Activated CD8-positive, alpha-beta memory T cell treated with anti-CD3 and anti-CD28 coated beads, Interleukin-2, amount 10 ng/mL, durations not matched to agents 7 days and 5 days (primary cell): ENCODE results near the gene AQP12B. TPM values are rescaled to one million over a fixed set of nuclear protein-coding genes. Genes with fewer than 3 reads are reported as not detected.
A peak's percentile ranks its signal among the peaks of the same experiment; 100 is the strongest.
"Not testable (repeated sequence)": the region's sequence is repeated elsewhere in the genome, so short reads cannot be mapped to it uniquely, and the experiment has no call there.

Source experiments
- ATAC-seq: fragments of 150-1000 bp; cut with Tn5 transposase; one replicate; pipeline ENCODE4 v1.10.0; 2021; ENCODE audit warnings: moderate library complexity
- CTCF ChIA-PET: fragments of 350-600 bp; sonication (Branson Sonifier 250); formaldehyde crosslinking; loops from one replicate; lab custom pipeline; 2021; ENCODE audit warnings: antibody characterized with exemption; lab: Charles Lee
- DNase-seq: peaks from one replicate; pipeline ENCODE4 v3.0.0-alpha.2; 2020
- H3K27ac Mint-ChIP-seq: one replicate; pipeline ENCODE4 v1.8.0; 2021; ENCODE audit warnings: mild to moderate bottlenecking, mixed read lengths
- H3K27me3 Mint-ChIP-seq: one replicate; pipeline ENCODE4 v1.8.0; 2021; ENCODE audit warnings: mixed read lengths
- H3K36me3 Mint-ChIP-seq: one replicate; pipeline ENCODE4 v1.8.0; 2021; ENCODE audit warnings: mild to moderate bottlenecking, mixed read lengths
- H3K4me1 Mint-ChIP-seq: one replicate; pipeline ENCODE4 v1.8.0; 2021; ENCODE audit warnings: mixed read lengths
- H3K4me3 Mint-ChIP-seq: one replicate; pipeline ENCODE4 v1.8.0; 2021; ENCODE audit warnings: mild to moderate bottlenecking, moderate library complexity, mixed read lengths
- H3K9me3 Mint-ChIP-seq: one replicate; pipeline ENCODE4 v1.8.0; 2022; ENCODE audit warnings: low read depth, mixed read lengths
- total RNA-seq, 2 experiments: library from RNA; stranded (reverse); gene quantifications; one replicate each; pipeline ENCODE4 v1.2.3, GENCODE V29; 2021

AQP12B gene
- total RNA-seq, 2 experiments from 2014 or later: not detected

DNA sequence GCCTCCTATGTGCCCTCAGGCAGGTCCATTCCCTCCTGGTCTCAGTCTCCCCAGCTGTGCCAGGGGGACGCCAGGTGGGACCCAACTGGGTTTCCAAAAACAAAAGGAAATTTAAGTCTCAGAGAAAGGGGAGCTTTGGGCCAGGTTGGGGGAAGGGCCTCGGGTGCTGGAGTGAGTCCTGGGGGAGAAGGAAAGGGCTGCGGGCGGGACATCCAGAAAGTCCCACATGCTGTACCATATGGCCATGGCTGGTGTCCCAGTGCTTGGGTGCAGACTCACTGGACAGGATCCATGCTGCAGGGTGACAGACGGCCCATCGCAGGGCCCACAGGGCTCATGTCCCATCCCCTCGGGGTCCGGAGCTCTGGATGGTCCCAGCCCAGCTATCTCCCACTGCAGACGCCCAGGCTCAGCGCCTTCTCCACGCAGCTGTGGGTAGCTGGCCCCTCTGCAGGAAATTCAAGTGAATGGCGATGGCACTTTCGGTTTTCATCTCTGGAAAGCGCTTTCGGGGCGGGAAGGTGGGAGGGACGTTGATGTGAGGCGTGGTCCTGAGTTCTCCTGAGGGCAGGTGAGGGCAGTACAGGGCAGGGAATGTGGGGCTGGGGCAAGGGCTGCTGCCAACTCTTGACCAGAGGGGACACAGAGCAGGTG is 7.9 kb upstream of the AQP12B start:
- peaks cover 14% of the 10 kb centered on the region for H3K4me1 Mint-ChIP-seq
- H3K4me3 Mint-ChIP-seq, DNase-seq, H3K27me3 Mint-ChIP-seq, H3K36me3 Mint-ChIP-seq, H3K9me3 Mint-ChIP-seq, H3K27ac Mint-ChIP-seq, CTCF ChIA-PET: not testable (repeated sequence)
- ATAC-seq: peak; percentile 68

DNA sequence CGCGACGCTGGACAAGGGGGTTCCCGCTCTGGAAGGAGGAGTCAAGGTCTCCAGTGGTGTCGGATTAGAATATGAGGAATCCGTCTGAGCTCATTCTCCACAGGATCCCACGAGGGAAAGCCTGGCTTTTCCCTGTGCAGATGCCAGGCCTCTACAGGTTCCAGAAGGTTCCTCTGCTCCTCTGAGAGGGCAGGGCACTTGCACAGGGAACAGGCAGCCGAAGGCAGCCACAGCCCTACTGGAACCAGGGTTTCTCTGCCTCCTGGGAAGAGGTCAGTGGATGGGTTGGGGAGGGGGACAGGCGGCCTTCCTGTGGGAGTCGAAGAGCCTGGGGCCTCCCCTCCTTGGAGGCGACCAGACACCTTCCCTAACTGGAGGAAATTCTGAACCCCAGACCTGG is 7.3 kb upstream of the AQP12B start:
- no peak overlapping the region for H3K4me3 Mint-ChIP-seq
- no peaks in the 10 kb centered on the region for H3K27me3 Mint-ChIP-seq
- H3K36me3 Mint-ChIP-seq: no peaks in the 10 kb centered on the region
- DNase-seq (no peak), ATAC-seq (no peak)
- H3K4me1 Mint-ChIP-seq: peaks cover 14% of the 10 kb centered on the region
- CTCF ChIA-PET: no interaction called here
- H3K27ac Mint-ChIP-seq: no peak overlapping the region
- H3K9me3 Mint-ChIP-seq: no peaks in the 10 kb centered on the region

DNA sequence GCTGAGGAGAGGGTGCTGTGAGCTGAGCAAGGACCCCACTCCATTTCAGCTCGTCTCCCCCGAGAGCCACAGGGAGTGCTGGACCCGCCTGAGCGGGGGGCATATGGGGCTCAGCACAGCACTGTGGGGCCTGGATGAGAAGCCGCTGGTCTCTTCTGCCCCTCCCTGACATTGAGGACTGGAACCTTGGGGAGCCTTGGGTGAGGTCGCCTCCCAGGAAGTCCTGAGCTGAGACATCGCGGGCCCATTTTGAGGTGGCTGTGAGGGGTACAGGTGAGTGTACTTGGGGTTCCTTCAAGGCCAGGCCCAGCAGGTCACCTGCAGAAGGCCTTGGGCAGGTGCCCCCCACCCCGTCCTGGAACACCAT is 5.9 kb upstream of the AQP12B start:
- H3K9me3 Mint-ChIP-seq: no peaks in the 10 kb centered on the region
- ATAC-seq: no peak
- H3K4me3 Mint-ChIP-seq: no peak overlapping the region
- H3K27ac Mint-ChIP-seq: no peak overlapping the region
- DNase-seq: no peak
- no peaks in the 10 kb centered on the region for H3K27me3 Mint-ChIP-seq
- no peaks in the 10 kb centered on the region for H3K36me3 Mint-ChIP-seq
- peaks cover 20% of the 10 kb centered on the region for H3K4me1 Mint-ChIP-seq
- CTCF ChIA-PET: interaction anchor here (0.7 kb wide), 1 partner anchor 123 kb away, joined by 3 read pairs; no protein-coding TSS in a partner anchor

DNA sequence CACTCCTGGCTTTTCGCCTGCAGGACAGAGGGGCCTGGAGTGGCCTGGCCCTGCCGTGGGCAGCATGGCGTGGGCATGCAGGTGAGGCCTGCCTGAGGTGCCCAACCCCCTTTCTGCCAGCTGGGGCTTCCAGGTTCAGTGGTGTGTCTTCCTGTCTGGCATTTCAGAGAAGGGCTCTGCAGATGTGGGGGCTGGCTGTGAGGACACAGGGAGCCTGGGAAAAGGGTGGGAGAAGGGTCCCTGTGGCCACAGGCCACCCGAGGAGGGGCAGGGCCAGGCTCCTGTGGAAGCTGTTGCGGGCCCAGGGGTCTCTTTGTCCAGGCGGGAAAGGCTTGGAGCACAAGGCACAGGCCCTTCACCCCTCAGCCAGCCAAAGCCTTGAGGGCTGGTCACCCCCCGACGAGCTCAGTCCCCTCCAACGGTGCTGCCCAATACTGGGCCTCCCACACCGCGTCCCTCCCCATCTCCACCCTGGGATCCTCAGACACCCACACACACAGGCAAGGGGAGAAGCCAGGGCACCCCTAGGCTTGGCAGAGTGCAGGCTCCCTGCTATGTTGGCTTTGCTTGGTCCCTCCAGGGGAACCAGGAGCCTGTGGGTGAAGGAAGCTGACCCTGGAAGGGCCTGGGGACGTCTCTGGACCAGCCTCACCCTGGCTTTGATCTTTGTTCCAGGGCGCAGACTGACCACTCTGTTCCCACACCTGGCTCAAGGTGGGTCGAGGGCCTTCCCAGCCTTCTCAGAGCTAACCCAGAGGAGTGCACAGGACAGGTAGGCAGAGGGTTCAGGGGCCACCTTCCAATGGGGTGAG is 5.3 kb upstream of the AQP12B start:
- CTCF ChIA-PET: interaction anchor here (0.7 to 1.1 kb wide), 2 partner anchors 122 to 174 kb away, joined by 3 read pairs; no protein-coding TSS in a partner anchor
- no peaks in the 10 kb centered on the region for H3K27me3 Mint-ChIP-seq
- no peaks in the 10 kb centered on the region for H3K36me3 Mint-ChIP-seq
- H3K4me3 Mint-ChIP-seq: no peak overlapping the region
- H3K4me1 Mint-ChIP-seq: peaks cover 22% of the 10 kb centered on the region
- H3K27ac Mint-ChIP-seq: no peak overlapping the region
- DNase-seq (no peak), ATAC-seq (no peak)
- H3K9me3 Mint-ChIP-seq: no peaks in the 10 kb centered on the region

DNA sequence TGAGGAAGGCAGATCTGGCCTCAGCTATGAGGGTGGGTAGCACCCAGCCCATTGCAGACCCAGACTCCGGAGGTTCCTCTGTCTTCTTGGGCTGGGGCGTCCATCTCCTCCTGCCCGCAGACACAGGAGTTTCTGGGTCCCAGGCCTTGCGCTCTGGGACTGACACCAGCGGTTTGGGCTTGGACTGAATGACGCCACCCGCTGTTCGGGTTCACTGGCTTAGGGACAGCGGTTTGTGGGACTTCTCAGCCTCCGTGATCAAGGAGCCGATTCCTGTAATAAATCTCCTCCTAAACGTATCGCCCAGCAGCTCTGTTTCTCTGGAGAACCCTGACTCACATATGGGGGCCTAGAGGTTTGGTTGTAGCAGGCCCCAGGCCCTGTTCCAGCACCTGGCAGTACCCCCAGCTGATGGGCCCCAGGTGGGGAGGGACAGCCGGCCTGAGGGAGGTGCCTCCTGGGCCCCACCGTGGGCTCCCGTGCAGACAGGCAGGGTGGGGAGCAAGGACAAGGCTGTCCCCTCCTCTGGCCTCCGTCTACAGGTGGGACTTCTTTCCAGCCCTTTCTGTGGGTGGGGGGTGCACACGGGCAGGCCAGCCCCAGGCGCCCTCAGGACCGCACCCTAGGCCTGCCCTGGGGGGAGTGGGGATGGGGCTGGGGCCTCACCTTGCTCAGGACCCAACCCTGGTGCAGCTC is 4.5 kb upstream of the AQP12B start:
- peaks cover 22% of the 10 kb centered on the region for H3K4me1 Mint-ChIP-seq
- no peak overlapping the region for H3K27ac Mint-ChIP-seq
- H3K9me3 Mint-ChIP-seq: no peaks in the 10 kb centered on the region
- CTCF ChIA-PET: interaction anchor here (1.1 kb wide), 1 partner anchor 173 kb away, joined by 3 read pairs; no protein-coding TSS in a partner anchor
- H3K36me3 Mint-ChIP-seq: no peaks in the 10 kb centered on the region
- no peak overlapping the region for H3K4me3 Mint-ChIP-seq
- DNase-seq (no peak), ATAC-seq (no peak)
- no peaks in the 10 kb centered on the region for H3K27me3 Mint-ChIP-seq

DNA sequence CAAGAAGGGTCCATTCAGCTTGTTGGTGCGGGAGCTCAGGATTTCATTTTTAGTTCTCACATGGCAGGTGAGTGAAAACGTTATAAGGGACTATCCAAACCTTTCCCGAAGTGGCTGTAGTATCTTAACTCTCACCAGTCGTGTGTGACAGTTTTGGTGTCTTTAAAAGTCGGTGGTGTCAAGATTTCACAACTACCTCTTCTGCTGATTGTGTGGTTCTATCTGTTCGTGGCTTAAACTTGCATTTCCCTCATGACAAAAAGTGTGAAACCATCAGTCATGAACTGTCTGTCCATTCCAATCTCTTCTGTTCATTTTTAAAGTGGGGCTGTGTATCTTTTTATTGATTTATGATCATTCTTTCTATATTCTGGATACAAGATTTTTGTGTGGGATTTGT is 3.8 kb upstream of the AQP12B start:
- Mint-ChIP-seq H3K27me3 (no peaks in the 10 kb centered on the region), H3K36me3 (no peaks in the 10 kb centered on the region), H3K4me1 (peaks cover 22% of the 10 kb centered on the region), H3K4me3 (no peak overlapping the region), H3K27ac (peak overlapping the region; percentile 2), H3K9me3 (no peaks in the 10 kb centered on the region)
- DNase-seq: no peak
- no peak for ATAC-seq
- CTCF ChIA-PET: interaction anchor here (0.6 kb wide), 1 partner anchor 1158 kb away, joined by 5 read pairs; no protein-coding TSS in a partner anchor

DNA sequence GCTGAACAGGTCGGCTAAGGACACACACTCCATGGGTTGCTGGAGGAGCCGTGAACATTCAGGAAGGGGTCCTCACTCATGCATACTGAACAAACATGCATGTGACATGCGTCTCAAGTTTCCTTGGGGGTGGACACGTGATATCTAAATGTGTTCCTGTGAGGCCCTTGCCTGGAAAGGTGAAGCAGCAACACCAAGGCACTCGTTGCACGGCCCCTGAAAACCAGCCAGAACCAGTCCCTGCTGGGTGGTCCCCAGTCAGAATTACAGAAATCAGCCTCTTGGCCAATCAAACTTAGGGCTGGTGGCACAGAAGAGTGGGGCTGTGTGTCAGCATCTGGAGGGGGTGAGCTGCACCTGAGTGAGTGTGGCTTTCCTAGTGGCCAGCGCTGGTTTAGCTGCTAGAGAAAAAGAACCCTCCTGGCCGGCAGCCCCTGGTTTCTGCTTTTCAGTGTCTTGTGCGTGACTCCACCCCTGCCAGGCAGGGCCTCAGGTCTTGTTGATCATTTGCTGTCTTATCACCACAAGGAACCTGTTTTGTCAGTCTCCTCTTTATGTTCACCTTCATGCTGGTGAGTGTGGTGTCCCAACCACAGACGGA is 3.2 kb upstream of the AQP12B start:
- H3K36me3 Mint-ChIP-seq: no peaks in the 10 kb centered on the region
- no peak for DNase-seq
- no peaks in the 10 kb centered on the region for H3K9me3 Mint-ChIP-seq
- no peaks in the 10 kb centered on the region for H3K27me3 Mint-ChIP-seq
- no peak overlapping the region for H3K4me3 Mint-ChIP-seq
- CTCF ChIA-PET: interaction anchor here (0.6 kb wide), 1 partner anchor 1158 kb away, joined by 5 read pairs; no protein-coding TSS in a partner anchor
- no peak for ATAC-seq
- H3K4me1 Mint-ChIP-seq: peaks cover 20% of the 10 kb centered on the region
- no peak overlapping the region for H3K27ac Mint-ChIP-seq

DNA sequence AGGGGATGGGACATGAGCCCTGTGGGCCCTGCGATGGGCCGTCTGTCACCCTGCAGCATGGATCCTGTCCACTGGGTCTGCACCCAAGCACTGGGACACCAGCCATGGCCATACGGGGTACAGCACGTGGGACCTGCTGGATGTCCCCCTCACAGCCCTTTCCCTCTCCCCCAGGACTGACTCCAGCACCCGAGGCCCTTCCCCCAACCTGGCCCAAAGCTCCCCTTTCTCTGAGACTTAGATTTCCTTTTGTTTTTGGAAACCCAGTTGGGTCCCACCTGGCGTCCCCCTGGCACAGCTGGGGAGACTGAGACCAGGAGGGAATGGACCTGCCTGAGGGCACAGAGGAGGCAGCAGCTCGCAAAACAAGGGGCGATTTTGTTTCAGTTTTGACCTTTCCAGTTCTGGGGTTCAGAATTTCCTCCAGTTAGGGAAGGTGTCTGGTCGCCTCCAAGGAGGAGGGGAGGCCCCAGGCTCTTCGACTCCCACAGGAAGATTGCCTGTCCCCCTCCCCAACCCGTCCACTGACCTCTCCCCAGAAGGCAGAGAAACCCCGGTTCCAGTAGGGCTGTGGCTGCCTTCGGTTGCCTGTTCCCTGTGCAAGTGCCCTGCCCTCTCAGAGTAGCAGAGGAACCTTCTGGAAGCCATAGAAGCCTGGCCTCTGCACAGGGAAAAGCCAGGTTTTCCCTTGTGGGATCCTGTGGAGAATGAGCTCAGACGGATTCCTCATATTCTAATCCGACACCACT is 1.5 kb upstream of the AQP12B start:
- not testable (repeated sequence) for H3K9me3 Mint-ChIP-seq, H3K36me3 Mint-ChIP-seq, H3K27me3 Mint-ChIP-seq, H3K27ac Mint-ChIP-seq, ATAC-seq, DNase-seq
- CTCF ChIA-PET: interaction anchor here (1.7 kb wide), 1 partner anchor 170 kb away, joined by 4 read pairs; no protein-coding TSS in a partner anchor
- peak overlapping the region; percentile 52 for H3K4me3 Mint-ChIP-seq
- peaks cover 20% of the 10 kb centered on the region for H3K4me1 Mint-ChIP-seq

DNA sequence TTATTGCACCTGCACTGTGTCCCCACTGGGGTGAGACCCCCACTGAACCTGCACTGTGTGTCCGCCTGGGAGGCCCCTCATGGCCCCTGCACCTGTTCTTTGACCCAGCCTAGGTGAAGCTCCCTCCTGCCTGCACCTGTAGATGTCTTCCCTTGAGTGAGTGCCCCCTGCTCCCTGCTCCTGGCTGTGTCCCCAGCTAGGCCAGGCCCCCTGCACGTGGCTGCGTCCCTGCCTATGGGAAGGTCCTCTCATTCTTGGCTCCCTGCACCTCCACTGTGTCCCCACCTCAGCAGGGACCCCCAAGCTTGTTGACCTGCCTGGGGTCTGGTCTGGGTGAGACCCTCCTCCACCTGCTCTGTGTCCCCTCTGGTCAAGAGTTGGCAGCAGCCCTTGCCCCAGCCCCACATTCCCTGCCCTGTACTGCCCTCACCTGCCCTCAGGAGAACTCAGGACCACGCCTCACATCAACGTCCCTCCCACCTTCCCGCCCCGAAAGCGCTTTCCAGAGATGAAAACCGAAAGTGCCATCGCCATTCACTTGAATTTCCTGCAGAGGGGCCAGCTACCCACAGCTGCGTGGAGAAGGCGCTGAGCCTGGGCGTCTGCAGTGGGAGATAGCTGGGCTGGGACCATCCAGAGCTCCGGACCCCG is 769 bp upstream of the AQP12B start:
- H3K9me3 Mint-ChIP-seq, H3K27ac Mint-ChIP-seq, H3K36me3 Mint-ChIP-seq, H3K27me3 Mint-ChIP-seq, DNase-seq: not testable (repeated sequence)
- Mint-ChIP-seq H3K4me1 (peaks cover 20% of the 10 kb centered on the region), H3K4me3 (peak overlapping the region; percentile 52)
- ATAC-seq: peak; percentile 63
- CTCF ChIA-PET: interaction anchor here (0.6 to 1.7 kb wide), 2 partner anchors 67 to 169 kb away, joined by 4 read pairs; no protein-coding TSS in a partner anchor

DNA sequence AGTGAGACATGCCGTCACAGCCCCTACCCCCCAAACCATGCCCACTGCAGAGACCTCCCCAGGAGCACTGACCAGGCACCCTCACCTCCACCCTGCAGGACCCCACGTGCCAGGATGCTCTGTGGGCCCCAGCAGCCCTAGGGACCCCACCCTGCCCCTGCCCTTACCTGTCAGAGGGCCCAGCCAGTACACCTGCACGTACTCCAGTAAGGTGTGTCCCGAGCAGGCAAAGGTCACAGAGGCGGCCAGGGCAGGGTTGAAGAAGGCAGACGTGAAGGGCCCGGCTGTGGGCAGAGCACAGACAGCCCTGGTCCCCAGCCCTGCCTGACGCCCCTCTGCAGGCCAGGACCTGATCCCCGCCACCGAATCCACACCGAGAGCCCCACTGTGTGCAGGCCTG is 2.5 kb downstream of the AQP12B start:
- ATAC-seq, H3K4me1 Mint-ChIP-seq, DNase-seq, CTCF ChIA-PET, H3K4me3 Mint-ChIP-seq, H3K27ac Mint-ChIP-seq, H3K36me3 Mint-ChIP-seq, H3K9me3 Mint-ChIP-seq, H3K27me3 Mint-ChIP-seq: not testable (repeated sequence)

DNA sequence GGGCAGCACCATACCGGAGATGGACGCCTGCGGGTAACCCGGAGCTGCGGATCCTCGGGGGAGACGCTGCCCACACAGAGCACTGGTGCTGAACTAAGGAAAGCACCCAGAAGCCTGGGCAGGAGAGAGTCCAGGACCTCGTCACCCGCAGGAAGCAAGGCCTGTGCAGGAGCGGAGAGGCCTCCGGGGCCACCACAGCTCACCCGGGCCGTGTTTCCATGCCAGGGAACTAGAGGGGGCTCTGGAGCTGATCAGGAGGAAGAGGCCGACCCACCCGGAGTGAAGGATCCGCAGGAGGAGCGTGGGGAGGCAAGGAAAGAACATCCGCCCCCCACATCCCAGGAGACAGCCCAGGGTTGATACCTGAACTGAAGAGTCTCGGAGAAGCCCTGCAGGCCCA is 3.8 kb downstream of the AQP12B start:
- H3K36me3 Mint-ChIP-seq, H3K4me1 Mint-ChIP-seq, CTCF ChIA-PET, DNase-seq, H3K4me3 Mint-ChIP-seq, H3K9me3 Mint-ChIP-seq, H3K27ac Mint-ChIP-seq, ATAC-seq, H3K27me3 Mint-ChIP-seq: not testable (repeated sequence)

DNA sequence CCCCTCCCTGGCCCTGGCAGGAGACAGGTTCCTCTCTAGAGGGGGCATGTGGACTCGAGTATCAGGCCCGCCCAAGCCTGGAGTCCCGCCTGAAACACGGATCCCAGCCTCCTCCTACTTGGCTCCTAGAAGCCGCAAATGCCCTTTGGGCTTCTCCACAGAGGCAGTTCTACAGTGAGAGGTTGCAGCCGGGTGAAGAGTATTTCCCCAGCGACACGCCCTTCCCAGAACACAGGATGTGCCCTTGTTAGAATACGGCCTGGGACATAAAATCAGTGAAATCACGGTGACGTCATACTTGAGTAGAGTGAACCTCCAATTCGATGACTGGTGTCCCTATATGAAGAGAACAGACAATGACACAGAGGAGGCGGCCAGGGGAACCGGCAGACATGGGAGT is 4.6 kb downstream of the AQP12B start:
- DNase-seq, CTCF ChIA-PET: not testable (repeated sequence)

More for the DNA sequence above, 4.6 kb downstream of the AQP12B start:
- not testable (repeated sequence) for H3K36me3 Mint-ChIP-seq, ATAC-seq, H3K4me1 Mint-ChIP-seq, H3K9me3 Mint-ChIP-seq, H3K27ac Mint-ChIP-seq, H3K4me3 Mint-ChIP-seq
- peaks cover 14% of the 10 kb centered on the region for H3K27me3 Mint-ChIP-seq
